ENCODE results near the gene ELMO1. TPM values are rescaled to one million over a fixed set of nuclear protein-coding genes. Genes with fewer than 3 reads are reported as not detected.

Gene ELMO1
- total and polyA plus RNA-seq, 2 experiments from 2014 or later = 19.7 to 28.7 TPM

- H3K9me2 ChIP-seq (replicated peaks; ENCODE audit: insufficient read depth) = no peaks in the 10 kb centered on the region
- H3K4me1 ChIP-seq (ENCODE audit: insufficient read depth) = peaks cover 12% of the 10 kb centered on the region
- no peak overlapping the region for H3K4me2 ChIP-seq
- no peak overlapping the region for H3K4me3 ChIP-seq
- WGBS (ENCODE audit: low lambda C conversion rate, missing lambda C conversion rate) = 89% methylated on average over 2 of the region's 2 CpGs
- H3K36me3 ChIP-seq (replicated peaks; ENCODE audit: insufficient read depth, low read depth) = no peaks in the 10 kb centered on the region
- no peak for TF ChIP-seq EZH2phosphoT487 (IDR thresholded peaks at IDR 0.05; ENCODE audit: low read depth, severe bottlenecking, unreplicated experiment)
- TF ChIP-seq EZH2 (IDR thresholded peaks at IDR 0.05; ENCODE audit: borderline replicate concordance) = no peak
- no peak for TF ChIP-seq CTCF (IDR thresholded peaks at IDR 0.05; ENCODE audit: poor library complexity)
- no peaks in the 10 kb centered on the region for H4K20me1 ChIP-seq (ENCODE audit: insufficient read depth, poor library complexity, severe bottlenecking)
- no peak for DNase-seq (ENCODE audit: low spot score)
- H3K79me2 ChIP-seq = no peaks in the 10 kb centered on the region
- H3K27ac ChIP-seq = no peak overlapping the region
- no peaks in the 10 kb centered on the region for H3K27me3 ChIP-seq
- H3K9me3 ChIP-seq (ENCODE audit: low read depth) = no peaks in the 10 kb centered on the region
- no peak overlapping the region for H2AFZ ChIP-seq
These were observed 402.1 kb downstream of the ELMO1 start for GRCh38 chr7:37046531-37047079.

GRCh38 chr7:37045681-37046179, 402.9 kb downstream of the ELMO1 start:
- H3K36me3 ChIP-seq (replicated peaks; ENCODE audit: insufficient read depth, low read depth) = no peaks in the 10 kb centered on the region
- H3K79me2 ChIP-seq = no peaks in the 10 kb centered on the region
- no peaks in the 10 kb centered on the region for H3K9me3 ChIP-seq (ENCODE audit: low read depth)
- no peak overlapping the region for H2AFZ ChIP-seq
- H3K27me3 ChIP-seq = no peaks in the 10 kb centered on the region
- H4K20me1 ChIP-seq (ENCODE audit: insufficient read depth, poor library complexity, severe bottlenecking) = no peaks in the 10 kb centered on the region
- H3K4me3 ChIP-seq = no peak overlapping the region
- H3K9me2 ChIP-seq (replicated peaks; ENCODE audit: insufficient read depth) = no peaks in the 10 kb centered on the region
- peaks cover 12% of the 10 kb centered on the region for H3K4me1 ChIP-seq (ENCODE audit: insufficient read depth)
- TF ChIP-seq EZH2phosphoT487 (IDR thresholded peaks at IDR 0.05; ENCODE audit: low read depth, severe bottlenecking, unreplicated experiment) = no peak
- no peak for TF ChIP-seq CTCF (IDR thresholded peaks at IDR 0.05; ENCODE audit: poor library complexity)
- no peak for TF ChIP-seq EZH2 (IDR thresholded peaks at IDR 0.05; ENCODE audit: borderline replicate concordance)
- H3K27ac ChIP-seq = no peak overlapping the region
- DNase-seq (ENCODE audit: low spot score) = no peak
- WGBS (ENCODE audit: low lambda C conversion rate, missing lambda C conversion rate) = 57% methylated on average over 2 of the region's 2 CpGs
- H3K4me2 ChIP-seq = no peak overlapping the region

GRCh38 chr7:37041461-37041860, 407.2 kb downstream of the ELMO1 start:
- TF ChIP-seq EZH2 (IDR thresholded peaks at IDR 0.05; ENCODE audit: borderline replicate concordance) = no peak
- TF ChIP-seq CTCF (IDR thresholded peaks at IDR 0.05; ENCODE audit: poor library complexity) = no peak
- no peak for TF ChIP-seq EZH2phosphoT487 (IDR thresholded peaks at IDR 0.05; ENCODE audit: low read depth, severe bottlenecking, unreplicated experiment)
- H3K27ac ChIP-seq = no peak overlapping the region
- H3K4me1 ChIP-seq (ENCODE audit: insufficient read depth) = no peaks in the 10 kb centered on the region
- no peaks in the 10 kb centered on the region for H3K79me2 ChIP-seq
- no peak overlapping the region for H3K4me2 ChIP-seq
- DNase-seq (ENCODE audit: low spot score) = no peak
- no peaks in the 10 kb centered on the region for H3K9me3 ChIP-seq (ENCODE audit: low read depth)
- WGBS (ENCODE audit: low lambda C conversion rate, missing lambda C conversion rate) = 92% methylated on average over 8 of the region's 8 CpGs
- H4K20me1 ChIP-seq (ENCODE audit: insufficient read depth, poor library complexity, severe bottlenecking) = no peaks in the 10 kb centered on the region
- H3K4me3 ChIP-seq = no peak overlapping the region
- no peaks in the 10 kb centered on the region for H3K9me2 ChIP-seq (replicated peaks; ENCODE audit: insufficient read depth)
- no peaks in the 10 kb centered on the region for H3K36me3 ChIP-seq (replicated peaks; ENCODE audit: insufficient read depth, low read depth)
- H2AFZ ChIP-seq = no peak overlapping the region
- no peaks in the 10 kb centered on the region for H3K27me3 ChIP-seq

All from hepatocyte (in vitro differentiated cells).